ENCODE results near the gene DMGDH. TPM values are rescaled to one million over a fixed set of nuclear protein-coding genes. Genes with fewer than 3 reads are reported as not detected.
A peak's percentile ranks its signal among the peaks of the same experiment; 100 is the strongest.

Gene DMGDH
- total and polyA plus RNA-seq, 4 donors: 28.9 to 130 (median 48.5) TPM

GRCh38 chr5:78993165-78993564, 76.3 kb downstream of the DMGDH start (continued):
- TF ChIP-seq RXRA (IDR thresholded peaks at IDR 0.05): no peak

GRCh38 chr5:78992146-78992545, 77.3 kb downstream of the DMGDH start:
- no peak for DNase-seq (ENCODE audit: low spot score)
- Histone ChIP-seq H3K36me3 (ENCODE audit: control insufficient read depth in 4 of 4, insufficient read depth in 3 of 4, low read depth in 1 of 4, low read length in 3 of 4) (no peaks in the 10 kb centered on the region), H3K27me3 (ENCODE audit: control insufficient read depth in 4 of 4, insufficient read depth in 4 of 4, low read length in 3 of 4) (no peaks in the 10 kb centered on the region), H3K9ac (ENCODE audit: low read depth in 1 of 2, low read length in 2 of 2) (no peak overlapping the region), H3K4me3 (ENCODE audit: low read depth in 1 of 3, low read length in 3 of 3) (no peak overlapping the region), H3K4me1 (ENCODE audit: control insufficient read depth in 4 of 4, insufficient read depth in 4 of 4, low read length in 3 of 4) (no peaks in the 10 kb centered on the region), H3K9me3 (ENCODE audit: control insufficient read depth in 4 of 4, low read length in 3 of 4) (no peaks in the 10 kb centered on the region), H3K27ac (ENCODE audit: low read depth in 1 of 2, low read length in 2 of 2) (no peak overlapping the region)
- WGBS: 82% methylated on average over 2 of the region's 2 CpGs
- TF ChIP-seq EGR1 (IDR thresholded peaks at IDR 0.05; ENCODE audit: low read depth in 2 of 2): no peak
- no peak for TF ChIP-seq RAD21 (IDR thresholded peaks at IDR 0.05)
- TF ChIP-seq FOXA1 (IDR thresholded peaks at IDR 0.05): no peak
- TF ChIP-seq HNF4G (IDR thresholded peaks at IDR 0.05): no peak
- no peak for TF ChIP-seq RXRA (IDR thresholded peaks at IDR 0.05)
- TF ChIP-seq GABPA (IDR thresholded peaks at IDR 0.05 in 1 of 2, conservative IDR thresholded peaks at IDR 0.05 in 1 of 2): no peak
- no peak for TF ChIP-seq SP1 (IDR thresholded peaks at IDR 0.05)
- no peak for TF ChIP-seq HNF4A (conservative IDR thresholded peaks at IDR 0.05)
- TF ChIP-seq FOXA2 (IDR thresholded peaks at IDR 0.05): no peak
- TF ChIP-seq, protein P1, sequence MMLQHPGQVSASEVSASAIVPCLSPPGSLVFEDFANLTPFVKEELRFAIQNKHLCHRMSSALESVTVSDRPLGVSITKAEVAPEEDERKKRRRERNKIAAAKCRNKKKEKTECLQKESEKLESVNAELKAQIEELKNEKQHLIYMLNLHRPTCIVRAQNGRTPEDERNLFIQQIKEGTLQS (IDR thresholded peaks at IDR 0.05): no peak
- TF ChIP-seq CTCF (IDR thresholded peaks at IDR 0.05; ENCODE audit: low read depth, low read length, missing input control): no peak
- no peak for TF ChIP-seq MAX (IDR thresholded peaks at IDR 0.05)

DNA sequence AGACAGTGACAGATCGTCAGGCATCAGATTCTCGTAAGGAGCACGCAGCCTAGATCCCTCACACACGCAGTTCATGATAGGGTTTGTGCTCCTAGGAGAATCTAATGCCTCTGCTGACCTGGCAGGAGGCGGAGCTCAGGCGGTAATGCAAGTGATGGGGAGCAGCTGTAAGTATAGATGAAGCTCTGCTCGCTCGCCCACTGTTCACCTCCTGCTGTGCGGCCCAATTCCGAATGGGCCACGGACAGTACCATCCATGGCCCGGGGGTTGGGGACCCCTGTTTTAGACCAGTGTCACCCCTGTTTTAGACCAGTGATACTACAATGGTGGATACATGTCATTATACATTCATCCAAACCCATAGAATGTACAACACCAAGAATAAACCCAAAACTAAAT, 80.4 kb downstream of the DMGDH start:
- Histone ChIP-seq H3K36me3 (ENCODE audit: control insufficient read depth in 4 of 4, insufficient read depth in 3 of 4, low read depth in 1 of 4, low read length in 3 of 4) (no peaks in the 10 kb centered on the region), H3K27ac (ENCODE audit: low read depth in 1 of 2, low read length in 2 of 2) (no peak overlapping the region), H3K9ac (ENCODE audit: low read depth in 1 of 2, low read length in 2 of 2) (no peak overlapping the region), H3K9me3 (ENCODE audit: control insufficient read depth in 4 of 4, low read length in 3 of 4) (no peaks in the 10 kb centered on the region), H3K4me3 (ENCODE audit: low read depth in 1 of 3, low read length in 3 of 3) (no peak overlapping the region), H3K27me3 (ENCODE audit: control insufficient read depth in 4 of 4, insufficient read depth in 4 of 4, low read length in 3 of 4) (no peaks in the 10 kb centered on the region), H3K4me1 (ENCODE audit: control insufficient read depth in 4 of 4, insufficient read depth in 4 of 4, low read length in 3 of 4) (peaks cover 0 to 9% (median 7%) of the 10 kb centered on the region in 4 donors)
- DNase-seq (ENCODE audit: low spot score): no peak
- TF ChIP-seq GABPA (IDR thresholded peaks at IDR 0.05 in 1 of 2, conservative IDR thresholded peaks at IDR 0.05 in 1 of 2): no peak
- TF ChIP-seq, protein P1 (IDR thresholded peaks at IDR 0.05): no peak
- 97% methylated on average over 12 of the region's 12 CpGs for WGBS

- 1% methylated on average over 11 of the region's 11 CpGs for WGBS
- H3K9ac ChIP-seq (ENCODE audit: low read depth in 1 of 2, low read length in 2 of 2): peak overlapping the region; percentile 70 to 88
- H3K27ac ChIP-seq (ENCODE audit: low read depth in 1 of 2, low read length in 2 of 2): peak overlapping the region; percentile 88 to 94
- H3K36me3 ChIP-seq (ENCODE audit: control insufficient read depth in 4 of 4, insufficient read depth in 3 of 4, low read depth in 1 of 4, low read length in 3 of 4): no peaks in the 10 kb centered on the region
- H3K27me3 ChIP-seq (ENCODE audit: control insufficient read depth in 4 of 4, insufficient read depth in 4 of 4, low read length in 3 of 4): no peaks in the 10 kb centered on the region
- DNase-seq (ENCODE audit: low spot score): peak; percentile 65
- H3K4me3 ChIP-seq (ENCODE audit: low read depth in 1 of 3, low read length in 3 of 3): peak overlapping the region; percentile 56 to 91 (median 65)
- peaks cover 0 to 33% (median 24%) of the 10 kb centered on the region in 4 donors for H3K4me1 ChIP-seq (ENCODE audit: control insufficient read depth in 4 of 4, insufficient read depth in 4 of 4, low read length in 3 of 4)
- H3K9me3 ChIP-seq (ENCODE audit: control insufficient read depth in 4 of 4, low read length in 3 of 4): no peaks in the 10 kb centered on the region
- TF ChIP-seq EGR1 (IDR thresholded peaks at IDR 0.05; ENCODE audit: low read depth in 2 of 2) (peak in 1 of 2 donors; percentile 45), FOXA2 (IDR thresholded peaks at IDR 0.05) (peak; percentile 75), RXRA (IDR thresholded peaks at IDR 0.05) (peak; percentile 94 to 97), HNF4A (conservative IDR thresholded peaks at IDR 0.05) (peak; percentile 87 to 90), NR2F2 (IDR thresholded peaks at IDR 0.05) (peak; percentile 67), SP1 (IDR thresholded peaks at IDR 0.05) (peak; percentile 93), CTCF (IDR thresholded peaks at IDR 0.05; ENCODE audit: low read depth, low read length, missing input control) (no peak), RAD21 (IDR thresholded peaks at IDR 0.05) (peak; percentile 34 to 47), MAX (IDR thresholded peaks at IDR 0.05) (peak; percentile 75)
- TF ChIP-seq, protein P2, sequence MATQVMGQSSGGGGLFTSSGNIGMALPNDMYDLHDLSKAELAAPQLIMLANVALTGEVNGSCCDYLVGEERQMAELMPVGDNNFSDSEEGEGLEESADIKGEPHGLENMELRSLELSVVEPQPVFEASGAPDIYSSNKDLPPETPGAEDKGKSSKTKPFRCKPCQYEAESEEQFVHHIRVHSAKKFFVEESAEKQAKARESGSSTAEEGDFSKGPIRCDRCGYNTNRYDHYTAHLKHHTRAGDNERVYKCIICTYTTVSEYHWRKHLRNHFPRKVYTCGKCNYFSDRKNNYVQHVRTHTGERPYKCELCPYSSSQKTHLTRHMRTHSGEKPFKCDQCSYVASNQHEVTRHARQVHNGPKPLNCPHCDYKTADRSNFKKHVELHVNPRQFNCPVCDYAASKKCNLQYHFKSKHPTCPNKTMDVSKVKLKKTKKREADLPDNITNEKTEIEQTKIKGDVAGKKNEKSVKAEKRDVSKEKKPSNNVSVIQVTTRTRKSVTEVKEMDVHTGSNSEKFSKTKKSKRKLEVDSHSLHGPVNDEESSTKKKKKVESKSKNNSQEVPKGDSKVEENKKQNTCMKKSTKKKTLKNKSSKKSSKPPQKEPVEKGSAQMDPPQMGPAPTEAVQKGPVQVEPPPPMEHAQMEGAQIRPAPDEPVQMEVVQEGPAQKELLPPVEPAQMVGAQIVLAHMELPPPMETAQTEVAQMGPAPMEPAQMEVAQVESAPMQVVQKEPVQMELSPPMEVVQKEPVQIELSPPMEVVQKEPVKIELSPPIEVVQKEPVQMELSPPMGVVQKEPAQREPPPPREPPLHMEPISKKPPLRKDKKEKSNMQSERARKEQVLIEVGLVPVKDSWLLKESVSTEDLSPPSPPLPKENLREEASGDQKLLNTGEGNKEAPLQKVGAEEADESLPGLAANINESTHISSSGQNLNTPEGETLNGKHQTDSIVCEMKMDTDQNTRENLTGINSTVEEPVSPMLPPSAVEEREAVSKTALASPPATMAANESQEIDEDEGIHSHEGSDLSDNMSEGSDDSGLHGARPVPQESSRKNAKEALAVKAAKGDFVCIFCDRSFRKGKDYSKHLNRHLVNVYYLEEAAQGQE (IDR thresholded peaks at IDR 0.05): peak; percentile 78
- TF ChIP-seq, protein P1 (IDR thresholded peaks at IDR 0.05): peak; percentile 96
Measured at GRCh38 chr5:78985725-78986223, 83.7 kb downstream of the DMGDH start.
